NB4 (cell line): ENCODE data around the gene IDH1.
A peak's percentile ranks its signal among the peaks of the same experiment; 100 is the strongest.

Experiments
- DNase-seq: peaks from one replicate; pipeline ENCODE4 v3.0.0; 2010; ENCODE audit warnings: low read depth
- H3K4me3 ChIP-seq: one replicate; pipeline ENCODE4 v1.5.1; 2011; ENCODE audit warnings: mild to moderate bottlenecking, low read depth, low read length, moderate library complexity
- MAX ChIP-seq: IDR thresholded peaks from 2 replicates; pipeline ENCODE4 v1.6.1; 2011; ENCODE audit warnings: low read depth, low read length
- MYC ChIP-seq: IDR thresholded peaks from 2 replicates; pipeline ENCODE4 v1.6.1; 2011; ENCODE audit warnings: low read depth, low read length
- POLR2A ChIP-seq: IDR thresholded peaks from 2 replicates; pipeline ENCODE4 v1.6.1; 2011; ENCODE audit warnings: mild to moderate bottlenecking; ENCODE audit not compliant: insufficient read length; ENCODE audit errors: extremely low read depth
- TF ChIP-seq, protein P1 (sequence below): IDR thresholded peaks from one replicate; pipeline ENCODE4 v1.5.1; 2012; ENCODE audit warnings: low read depth, low read length

IDH1 gene

DNA sequence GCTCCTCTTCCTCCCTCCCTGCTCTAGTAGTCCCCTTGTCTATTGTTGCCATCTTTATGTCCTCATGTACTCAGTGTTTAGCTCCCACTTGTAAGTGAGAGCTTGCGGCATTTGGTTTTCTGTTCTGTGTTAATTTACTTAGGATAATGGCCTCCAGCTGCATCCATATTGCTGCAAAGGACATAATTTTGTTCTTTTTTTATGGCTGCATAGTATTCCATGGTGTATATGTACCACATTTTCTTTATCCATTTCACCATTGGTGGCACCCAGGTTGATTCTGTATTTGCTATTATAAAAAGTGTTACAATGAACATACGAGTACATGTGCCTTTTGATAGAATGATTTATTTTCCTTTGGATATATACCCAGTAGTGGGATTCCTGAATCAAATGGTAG lies 23.7 kb upstream of the IDH1 start:
- TF ChIP-seq MAX (no peak), POLR2A (no peak)
- TF ChIP-seq, protein P1, sequence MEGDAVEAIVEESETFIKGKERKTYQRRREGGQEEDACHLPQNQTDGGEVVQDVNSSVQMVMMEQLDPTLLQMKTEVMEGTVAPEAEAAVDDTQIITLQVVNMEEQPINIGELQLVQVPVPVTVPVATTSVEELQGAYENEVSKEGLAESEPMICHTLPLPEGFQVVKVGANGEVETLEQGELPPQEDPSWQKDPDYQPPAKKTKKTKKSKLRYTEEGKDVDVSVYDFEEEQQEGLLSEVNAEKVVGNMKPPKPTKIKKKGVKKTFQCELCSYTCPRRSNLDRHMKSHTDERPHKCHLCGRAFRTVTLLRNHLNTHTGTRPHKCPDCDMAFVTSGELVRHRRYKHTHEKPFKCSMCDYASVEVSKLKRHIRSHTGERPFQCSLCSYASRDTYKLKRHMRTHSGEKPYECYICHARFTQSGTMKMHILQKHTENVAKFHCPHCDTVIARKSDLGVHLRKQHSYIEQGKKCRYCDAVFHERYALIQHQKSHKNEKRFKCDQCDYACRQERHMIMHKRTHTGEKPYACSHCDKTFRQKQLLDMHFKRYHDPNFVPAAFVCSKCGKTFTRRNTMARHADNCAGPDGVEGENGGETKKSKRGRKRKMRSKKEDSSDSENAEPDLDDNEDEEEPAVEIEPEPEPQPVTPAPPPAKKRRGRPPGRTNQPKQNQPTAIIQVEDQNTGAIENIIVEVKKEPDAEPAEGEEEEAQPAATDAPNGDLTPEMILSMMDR = no peak
- no peak overlapping the region for H3K4me3 ChIP-seq
- DNase-seq = no peak

DNA sequence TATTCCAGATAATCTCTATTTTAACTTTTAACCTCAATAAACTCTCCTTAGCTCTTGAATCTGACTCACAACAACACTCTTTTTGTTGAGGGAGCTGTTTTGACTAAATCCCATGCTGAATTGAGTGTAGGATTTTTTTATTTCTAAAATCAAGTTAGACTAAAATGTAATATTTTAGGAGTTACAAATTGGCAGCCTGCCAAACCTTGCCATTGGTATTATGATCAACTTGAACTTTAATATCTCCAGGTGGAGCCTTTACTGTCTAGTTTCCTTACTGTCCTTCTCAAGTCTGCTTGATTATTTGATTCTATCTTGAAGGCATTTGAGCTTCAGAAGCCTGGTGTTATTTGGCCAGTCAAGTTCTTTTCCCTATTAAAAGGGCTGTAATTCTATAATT lies 19.9 kb upstream of the IDH1 start:
- TF ChIP-seq, protein P1 = no peak
- no peak for TF ChIP-seq POLR2A
- TF ChIP-seq MAX = no peak
- no peak for DNase-seq
- H3K4me3 ChIP-seq = no peak overlapping the region

DNA sequence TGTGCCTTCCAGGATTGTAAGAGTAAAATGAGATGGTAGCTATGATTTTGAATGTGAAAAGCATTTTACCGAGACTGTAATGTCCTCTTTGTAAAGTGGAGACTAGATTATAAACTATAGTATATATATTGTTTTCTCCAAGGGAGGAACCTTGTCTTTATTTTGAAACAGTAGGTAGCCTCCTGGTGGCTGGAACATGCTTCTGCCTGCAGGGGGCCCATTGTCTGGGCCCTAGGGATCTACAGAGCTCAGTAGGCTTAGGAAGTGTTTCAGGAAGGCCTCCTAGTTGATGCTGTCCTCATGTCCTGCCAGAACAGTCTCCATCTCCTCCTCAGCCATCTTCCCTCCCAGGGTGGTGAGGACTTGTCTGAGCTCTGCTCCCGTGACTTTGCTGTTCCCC lies 14.2 kb upstream of the IDH1 start:
- no peak for TF ChIP-seq MAX
- TF ChIP-seq POLR2A = no peak
- TF ChIP-seq MYC = no peak
- TF ChIP-seq, protein P1 = peak; percentile 35
- peak; percentile 55 for DNase-seq
- peak overlapping the region; percentile 95 for H3K4me3 ChIP-seq

GRCh38 chr2:208268156-208268952 lies 13.5 kb upstream of the IDH1 start:
- TF ChIP-seq, protein P1 = no peak
- TF ChIP-seq MYC = no peak
- no peak for TF ChIP-seq MAX
- no peak for TF ChIP-seq POLR2A
- DNase-seq = peak; percentile 30
- peak overlapping the region; percentile 95 for H3K4me3 ChIP-seq

- peak; percentile 37 for DNase-seq
Observed at GRCh38 chr2:208267526-208267925, 12.7 kb upstream of the IDH1 start.

GRCh38 chr2:208266936-208267335 lies 12.1 kb upstream of the IDH1 start:
- H3K4me3 ChIP-seq = peak overlapping the region; percentile 95
- DNase-seq = peak; percentile 31
- TF ChIP-seq, protein P1 = no peak
- no peak for TF ChIP-seq MAX
- TF ChIP-seq MYC = no peak
- no peak for TF ChIP-seq POLR2A

More at GRCh38 chr2:208267526-208267925, 12.7 kb upstream of the IDH1 start:
- peak overlapping the region; percentile 95 for H3K4me3 ChIP-seq
